HG03520 (cell line): Measurements from ENCODE around the gene PAFAH1B2.
A peak's percentile ranks its signal among the peaks of the same experiment; 100 is the strongest.
"Not testable (repeated sequence)": the region's sequence is repeated elsewhere in the genome, so short reads cannot be mapped to it uniquely, and the experiment has no call there.

Experiments used
- ATAC-seq: cut with Tn5 transposase; IDR thresholded peaks from one replicate; pipeline ENCODE4 v1.9.1; 2021; ENCODE audit warnings: mild to moderate bottlenecking, moderate library complexity; ENCODE audit not compliant: unreplicated experiment

The PAFAH1B2 gene

GRCh38 chr11:117171404-117172061 lies 27.4 kb downstream of the PAFAH1B2 start:
- ATAC-seq: no peak

DNA sequence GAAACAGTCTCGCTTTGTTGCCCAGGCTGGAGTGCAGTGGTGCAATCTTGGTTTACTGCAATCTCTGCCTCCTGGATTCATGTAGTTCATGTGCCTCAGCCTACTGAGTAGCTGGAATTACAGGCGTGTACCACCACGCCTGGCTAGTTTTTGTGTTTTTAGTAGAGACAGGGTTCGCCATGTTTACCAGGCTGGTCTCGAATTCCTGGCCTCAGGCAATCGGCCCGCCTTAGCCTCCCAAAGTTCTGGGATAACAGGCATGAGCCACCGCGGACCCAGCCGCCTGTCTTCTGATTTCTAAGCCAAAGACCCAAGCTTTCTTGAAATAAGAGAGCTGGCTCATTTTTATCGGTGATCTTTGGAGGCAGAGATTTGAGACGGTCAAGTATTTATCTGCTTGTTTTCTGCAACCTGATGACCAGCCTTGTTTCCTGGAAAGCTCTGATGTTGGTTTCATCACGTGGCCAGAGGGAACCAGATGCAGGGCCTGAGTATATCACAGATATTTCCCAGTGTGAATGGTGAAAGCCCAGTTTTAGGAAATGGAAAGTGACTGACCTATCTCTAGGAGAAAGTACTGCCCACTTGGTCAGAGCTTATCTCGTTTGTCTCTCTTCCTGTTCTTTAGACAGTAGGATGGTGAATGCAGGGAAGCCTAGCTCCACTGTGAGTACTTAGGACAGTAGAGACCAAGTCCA lies 28.8 kb downstream of the PAFAH1B2 start:
- no peak for ATAC-seq

GRCh38 chr11:117175104-117175503 lies 31.0 kb downstream of the PAFAH1B2 start:
- ATAC-seq: no peak

DNA sequence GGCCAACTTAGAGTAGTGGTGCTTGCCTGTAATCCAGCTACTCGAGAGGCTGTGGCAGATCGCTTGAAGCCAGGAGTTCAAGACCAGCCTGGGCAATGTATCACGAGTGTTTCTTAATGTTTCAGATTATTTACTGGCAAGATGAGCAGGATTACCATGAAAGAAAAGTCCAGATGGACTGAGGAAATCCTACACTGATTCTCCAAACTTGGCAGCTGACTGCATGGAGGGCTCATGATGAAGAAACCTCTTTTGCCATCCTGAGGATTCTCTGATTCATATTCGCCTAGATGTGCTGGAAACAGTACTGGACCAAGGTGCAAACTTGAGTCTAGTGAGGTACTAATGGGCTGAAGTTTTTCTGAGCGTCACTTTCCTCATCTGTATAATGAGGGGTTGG lies 31.7 kb downstream of the PAFAH1B2 start:
- ATAC-seq: no peak

DNA sequence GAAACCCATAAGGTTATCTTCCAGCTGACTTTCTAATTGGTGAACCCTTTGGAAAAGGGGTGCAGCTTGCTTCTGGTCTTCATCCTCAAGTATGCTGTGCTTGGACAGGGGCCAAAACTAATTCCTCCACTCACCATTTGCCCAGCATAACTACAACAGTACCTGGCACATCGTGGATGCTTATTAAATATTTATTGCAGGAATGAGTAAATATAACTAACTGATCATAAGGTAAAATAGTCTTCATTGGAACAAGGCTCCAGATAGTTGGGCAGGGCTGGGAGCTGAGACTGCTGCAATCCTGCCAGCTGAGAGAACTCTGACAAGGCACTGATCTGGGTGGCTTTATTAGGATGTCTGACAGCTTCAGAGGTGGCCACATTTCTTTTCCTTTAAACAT lies 32.1 kb downstream of the PAFAH1B2 start:
- ATAC-seq: no peak

GRCh38 chr11:117177534-117178209 lies 33.6 kb downstream of the PAFAH1B2 start:
- no peak for ATAC-seq

DNA sequence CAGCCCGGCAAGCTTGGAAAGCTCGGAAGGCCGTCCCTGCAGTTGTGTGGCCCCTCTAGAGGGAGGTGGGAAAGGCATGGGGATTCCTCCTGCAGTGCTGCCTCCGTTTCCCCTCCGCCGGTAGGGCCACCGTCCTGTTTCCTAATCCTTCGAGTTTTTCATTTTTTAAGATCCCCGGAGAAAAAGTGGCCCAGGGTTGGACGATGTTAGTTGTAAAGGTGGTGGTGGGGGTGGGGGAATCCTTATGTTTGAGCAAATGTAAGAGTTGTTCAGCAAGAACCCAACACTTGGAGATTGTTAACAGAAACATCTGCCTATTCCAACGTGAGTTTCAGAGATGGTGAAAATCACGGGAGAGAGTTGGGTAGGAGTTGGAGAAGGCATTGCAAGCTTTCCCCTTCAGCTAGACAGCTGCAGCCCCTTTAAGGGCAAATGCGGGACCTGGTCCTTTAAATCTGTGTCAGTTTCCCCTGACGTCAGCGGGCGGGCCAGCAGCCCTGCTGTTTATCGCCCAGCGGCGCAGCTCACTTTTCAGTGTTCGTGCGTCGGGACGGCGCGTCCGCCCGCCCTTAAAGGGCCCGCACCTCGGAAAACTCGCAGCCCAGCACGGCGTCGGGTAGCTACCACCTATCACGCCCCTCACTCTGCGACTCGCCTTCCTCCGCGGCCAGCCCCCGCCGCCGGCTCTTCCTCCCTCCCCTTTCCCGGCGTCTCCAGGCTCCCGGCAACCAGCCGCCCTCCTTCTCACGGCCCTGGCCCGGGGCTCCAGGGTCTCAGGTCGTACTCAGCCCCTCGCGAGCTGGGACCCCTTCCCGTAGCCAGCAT lies 34.3 kb downstream of the PAFAH1B2 start, which contains the start of gene SIDT2:
Gene SIDT2, plus strand, starts transcription at position 534 of the 825 bp plus-strand sequence. CDS start 521 bp downstream, outside the sequence.
- peak; percentile 85 for ATAC-seq

DNA sequence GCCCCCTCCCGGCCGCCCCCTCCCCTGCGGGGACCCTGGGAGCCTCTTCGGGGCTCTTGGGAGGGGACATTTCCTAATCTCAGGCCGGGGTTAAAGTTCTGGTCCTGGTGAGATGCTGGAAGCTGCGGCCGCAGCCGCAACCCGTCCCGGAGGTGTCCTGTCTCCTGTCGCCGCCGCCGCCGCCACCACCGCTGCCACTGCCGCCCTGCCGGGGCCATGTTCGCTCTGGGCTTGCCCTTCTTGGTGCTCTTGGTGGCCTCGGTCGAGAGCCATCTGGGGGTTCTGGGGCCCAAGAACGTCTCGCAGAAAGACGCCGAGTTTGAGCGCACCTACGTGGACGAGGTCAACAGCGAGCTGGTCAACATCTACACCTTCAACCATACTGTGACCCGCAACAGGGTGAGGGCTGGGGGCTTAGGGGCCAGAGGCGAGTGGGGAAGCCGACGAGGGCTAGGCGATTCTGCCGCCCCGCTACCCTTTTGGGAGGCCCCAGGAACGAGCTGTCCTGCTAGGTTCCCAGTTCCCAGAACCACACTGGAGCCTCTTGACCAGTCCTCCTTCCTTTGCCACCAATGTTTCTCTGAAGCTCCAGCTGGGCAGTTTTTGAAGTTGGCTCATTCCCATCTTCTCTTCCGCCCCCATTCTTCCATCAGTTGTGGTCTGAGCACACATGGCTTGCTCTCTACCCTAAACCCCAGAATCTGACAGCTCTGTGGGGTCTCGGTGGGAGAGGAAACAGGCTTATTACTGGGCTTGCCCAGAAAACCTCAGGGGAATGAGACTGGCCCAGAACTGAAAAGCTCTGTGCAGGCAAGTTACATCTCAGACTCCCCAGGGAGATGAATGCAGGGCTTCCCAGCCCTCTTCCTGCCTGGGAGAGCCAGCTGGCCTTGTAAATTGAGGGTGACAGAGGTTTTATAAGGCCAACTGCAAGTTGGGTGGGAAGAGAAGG lies 35.2 kb downstream of the PAFAH1B2 start:
- peak; percentile 31 for ATAC-seq

- no peak for ATAC-seq
Observed at GRCh38 chr11:117180020-117180419, 35.9 kb downstream of the PAFAH1B2 start.

GRCh38 chr11:117180661-117181585 lies 36.8 kb downstream of the PAFAH1B2 start:
- ATAC-seq: no peak

GRCh38 chr11:117181586-117182550 lies 37.8 kb downstream of the PAFAH1B2 start:
- ATAC-seq: no peak

DNA sequence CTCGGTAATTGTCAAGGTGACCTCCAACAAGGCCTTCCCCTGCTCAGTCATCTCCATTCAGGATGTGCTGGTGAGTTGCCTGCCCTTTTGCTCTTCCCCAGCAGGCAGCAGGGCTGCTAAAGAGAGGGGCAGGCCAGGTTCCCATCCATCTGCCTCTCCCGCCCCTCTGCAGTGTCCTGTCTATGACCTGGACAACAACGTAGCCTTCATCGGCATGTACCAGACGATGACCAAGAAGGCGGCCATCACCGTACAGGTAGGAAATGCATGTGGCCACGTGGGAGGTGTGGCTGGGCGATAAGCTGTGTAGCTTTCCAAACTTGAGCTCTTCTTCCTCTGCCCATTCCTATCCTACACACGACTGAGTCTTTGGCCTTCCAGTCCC lies 38.5 kb downstream of the PAFAH1B2 start:
- ATAC-seq: no peak

DNA sequence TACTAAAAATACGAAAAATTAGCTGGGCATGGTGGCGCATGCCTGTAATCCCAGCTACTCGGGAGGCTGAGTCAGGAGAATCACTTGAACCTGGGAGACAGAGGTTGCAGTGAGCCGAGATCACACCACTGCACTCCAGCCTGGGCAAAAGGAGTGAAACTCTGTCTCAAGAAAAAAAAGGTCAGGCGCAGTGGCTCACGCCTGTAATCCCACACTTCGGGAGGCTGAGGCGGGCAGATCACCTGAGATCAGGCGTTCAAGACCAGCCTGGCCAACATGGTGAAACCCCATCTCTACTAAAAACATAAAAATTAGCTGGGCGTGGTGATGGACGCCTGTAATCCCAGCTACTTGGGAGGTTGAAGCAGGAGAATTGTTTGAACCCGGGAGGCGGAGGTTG lies 39.1 kb downstream of the PAFAH1B2 start:
- not testable (repeated sequence) for ATAC-seq

DNA sequence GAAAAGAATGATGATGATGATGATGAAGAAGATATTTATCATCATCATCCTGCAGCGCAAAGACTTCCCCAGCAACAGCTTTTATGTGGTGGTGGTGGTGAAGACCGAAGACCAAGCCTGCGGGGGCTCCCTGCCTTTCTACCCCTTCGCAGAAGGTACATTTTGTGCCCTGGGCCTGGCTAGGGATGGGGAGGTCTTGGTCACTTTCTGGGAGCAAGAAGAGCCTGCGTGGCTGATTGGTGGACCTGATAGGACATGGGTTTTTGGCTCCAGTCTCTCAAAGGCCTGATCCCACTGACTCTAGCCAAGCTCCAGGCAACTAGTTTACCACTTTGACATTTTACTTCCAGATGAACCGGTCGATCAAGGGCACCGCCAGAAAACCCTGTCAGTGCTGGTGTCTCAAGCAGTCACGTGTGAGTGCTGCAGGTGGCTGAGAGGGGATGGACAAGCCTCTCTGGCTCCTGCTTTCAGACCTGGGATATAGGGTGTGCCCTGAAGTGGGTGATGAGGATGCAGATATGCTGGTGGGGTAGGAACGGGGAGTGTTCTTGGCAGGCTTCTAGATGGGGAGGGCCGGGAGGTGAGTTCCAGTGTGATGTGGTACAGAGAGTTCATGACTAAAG lies 39.8 kb downstream of the PAFAH1B2 start:
- no peak for ATAC-seq

DNA sequence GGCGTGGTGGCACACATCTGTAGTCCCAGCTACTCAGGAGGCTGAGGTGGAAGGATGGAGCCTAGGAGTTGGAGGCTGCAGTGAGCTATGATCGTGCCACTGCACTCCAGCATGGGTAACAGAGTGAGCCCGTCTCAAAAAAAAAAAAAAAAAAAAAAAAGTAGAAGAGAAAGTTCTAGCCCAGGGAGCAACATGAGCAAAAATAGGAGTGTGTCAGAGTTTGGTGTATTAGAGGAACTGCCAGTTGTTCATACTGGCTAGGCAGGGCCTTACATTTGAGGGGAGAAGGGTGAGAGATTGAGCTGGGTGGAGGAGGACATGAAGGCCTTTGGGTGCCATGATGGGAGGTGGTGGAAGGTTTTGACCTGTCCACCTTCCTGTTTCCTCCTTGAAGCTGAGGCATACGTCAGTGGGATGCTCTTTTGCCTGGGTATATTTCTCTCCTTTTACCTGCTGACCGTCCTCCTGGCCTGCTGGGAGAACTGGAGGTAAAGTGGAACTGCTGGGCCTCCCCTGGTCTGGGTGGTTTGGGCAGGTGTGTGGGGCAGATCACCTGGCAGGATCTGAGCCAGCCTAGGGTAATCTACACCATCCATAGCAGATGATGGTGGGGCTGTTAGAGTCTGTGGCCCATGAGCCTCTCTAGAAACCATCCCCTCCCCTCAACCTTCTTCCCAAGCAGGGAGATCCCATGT lies 41.8 kb downstream of the PAFAH1B2 start:
- no peak for ATAC-seq

DNA sequence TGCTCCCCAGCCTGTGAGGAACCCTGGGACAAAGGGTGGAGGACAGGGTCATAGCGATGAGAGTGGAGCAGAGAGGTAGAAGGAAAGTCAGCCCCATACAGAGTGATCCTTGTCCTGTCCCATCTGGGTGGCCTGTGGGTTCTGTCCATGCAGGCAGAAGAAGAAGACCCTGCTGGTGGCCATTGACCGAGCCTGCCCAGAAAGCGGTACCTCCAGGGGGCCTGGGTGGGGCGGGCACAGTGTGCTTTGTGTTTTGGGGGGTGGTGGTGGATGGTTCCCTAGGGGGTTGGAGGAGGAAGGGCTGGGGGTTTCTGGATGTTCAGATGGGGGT lies 42.3 kb downstream of the PAFAH1B2 start:
- no peak for ATAC-seq

- ATAC-seq: no peak
Observed at GRCh38 chr11:117187007-117187406, 42.9 kb downstream of the PAFAH1B2 start.
